NCI-H1694 (cell line): ENCODE measurements around the gene ATOX1.
"Not testable (repeated sequence)": the region's sequence is repeated elsewhere in the genome, so short reads cannot be mapped to it uniquely, and the experiment has no call there.

Experiments
- DNase-seq: peaks from one replicate; lab custom pipeline; 2025; lab: John Stamatoyannopoulos, UW

ATOX1 gene, protein sequence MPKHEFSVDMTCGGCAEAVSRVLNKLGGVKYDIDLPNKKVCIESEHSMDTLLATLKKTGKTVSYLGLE

DNA sequence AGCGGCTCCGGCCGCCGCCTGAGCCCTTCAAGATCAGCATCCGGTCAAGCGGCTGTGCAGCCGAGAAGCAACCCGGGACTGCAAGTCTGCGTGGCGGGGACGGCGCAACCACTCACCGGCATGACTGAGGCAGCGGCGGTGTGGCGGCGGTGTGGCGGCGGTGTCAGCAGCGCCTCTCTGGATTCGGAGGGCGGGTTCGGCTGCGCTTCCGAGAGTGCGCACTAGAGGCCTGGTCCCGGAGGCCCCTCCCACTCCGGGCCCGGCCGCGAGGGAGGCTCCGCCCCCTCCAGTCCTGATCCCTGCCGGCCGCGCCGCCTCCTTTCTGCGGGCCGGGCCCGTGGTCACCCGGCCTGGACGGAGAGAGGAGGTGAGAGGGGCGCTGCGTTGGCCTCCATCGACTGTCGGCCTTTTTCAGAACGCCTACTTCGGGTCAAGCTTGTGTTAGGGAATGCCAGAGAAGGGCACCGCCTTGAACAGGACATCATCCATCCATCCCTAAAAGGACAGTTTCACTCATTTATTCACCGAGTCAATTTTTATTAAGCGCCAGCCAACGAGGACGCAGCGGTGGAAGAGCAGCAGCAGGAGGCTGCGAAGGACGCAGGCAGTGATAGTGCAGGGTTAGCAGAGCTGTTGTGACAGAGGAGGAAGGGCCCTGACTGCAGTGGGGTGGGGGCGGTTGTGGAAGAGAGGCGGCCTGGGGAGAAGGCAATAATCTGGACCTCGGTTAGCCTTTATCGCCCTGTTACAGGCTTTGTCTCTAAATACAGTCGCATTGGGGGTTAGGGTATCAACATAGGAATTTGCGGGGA is at the start of gene ATOX1:
TSS of gene ATOX1 (minus strand) at position 202 of the 812 bp plus-strand sequence. CDS start at position 122, 80 bp downstream.
- peak; percentile 57 for DNase-seq

DNA sequence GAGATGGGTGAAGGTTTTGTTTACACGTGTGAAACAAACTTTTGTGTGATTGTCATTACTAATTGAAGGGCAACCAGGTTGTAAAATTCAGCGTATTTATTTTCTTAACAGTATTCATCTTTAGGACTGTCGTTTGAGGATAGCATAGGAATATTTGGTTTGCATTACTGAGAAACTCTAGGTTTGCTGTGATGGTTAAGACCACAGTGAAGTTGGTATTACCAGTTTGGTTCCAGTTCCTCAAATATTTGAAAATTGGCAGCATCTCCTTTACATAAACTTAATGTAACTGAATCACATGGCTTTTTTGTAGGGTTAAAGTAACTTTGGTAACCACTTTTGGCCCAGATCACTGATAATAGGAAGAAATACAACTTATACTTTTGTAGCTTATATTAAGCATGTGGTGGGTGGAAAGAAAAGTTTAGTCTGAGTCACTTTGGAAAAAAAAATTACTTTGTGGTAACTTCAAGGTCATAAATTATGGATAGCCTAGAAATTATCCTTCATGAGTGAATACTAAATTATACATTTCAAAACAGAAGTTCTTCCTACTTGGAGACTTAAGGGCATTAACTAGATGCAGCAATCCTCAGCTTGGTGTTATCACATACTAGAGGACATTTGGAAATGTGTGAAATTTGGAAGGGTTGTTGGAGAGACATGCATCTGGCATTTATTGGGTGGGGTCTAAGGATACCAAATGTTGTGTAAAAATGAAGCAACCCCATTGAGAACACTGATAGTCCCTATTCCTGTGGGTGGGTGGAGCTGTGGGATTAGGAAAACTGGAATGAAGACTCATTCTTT is 47.2 kb upstream of the ATOX1 start:
- no peak for DNase-seq

DNA sequence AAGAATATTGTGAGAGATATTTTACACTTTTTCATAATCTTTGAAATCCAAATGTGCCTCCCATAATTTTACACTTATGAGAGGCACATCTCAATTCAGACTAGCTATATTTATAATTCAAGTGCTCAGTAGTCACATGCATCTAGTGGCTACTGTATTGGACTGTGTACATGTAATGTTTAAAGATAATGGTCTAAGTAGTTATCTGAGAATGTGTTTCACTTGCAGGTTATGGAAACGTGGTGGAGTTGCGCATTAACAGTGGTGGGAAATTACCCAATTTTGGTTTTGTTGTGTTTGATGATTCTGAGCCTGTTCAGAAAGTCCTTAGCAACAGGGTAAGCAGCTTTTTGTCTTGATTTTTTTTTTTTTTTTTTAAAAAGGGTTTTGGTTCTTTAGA is 42.1 kb upstream of the ATOX1 start:
- no peak for DNase-seq

DNA sequence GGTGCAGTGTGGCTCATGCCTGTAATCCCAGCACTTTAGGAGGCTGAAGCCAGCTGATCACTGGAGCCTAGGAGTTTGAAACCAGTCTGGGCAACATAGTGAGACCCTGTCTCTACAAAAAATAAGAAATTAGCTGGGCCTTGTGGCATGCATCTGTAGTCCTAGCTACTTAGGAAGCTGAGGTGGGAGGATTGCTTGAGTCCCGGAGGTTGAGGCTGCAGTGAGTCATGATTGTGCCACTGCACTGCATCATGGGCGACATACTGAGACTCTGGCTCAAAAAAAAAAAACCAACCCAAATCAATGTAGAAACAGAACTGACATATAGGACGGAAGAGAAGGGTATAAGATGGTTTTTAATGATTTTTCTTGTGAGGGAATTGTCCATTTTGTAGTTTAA is 41.0 kb upstream of the ATOX1 start:
- DNase-seq: no peak

DNA sequence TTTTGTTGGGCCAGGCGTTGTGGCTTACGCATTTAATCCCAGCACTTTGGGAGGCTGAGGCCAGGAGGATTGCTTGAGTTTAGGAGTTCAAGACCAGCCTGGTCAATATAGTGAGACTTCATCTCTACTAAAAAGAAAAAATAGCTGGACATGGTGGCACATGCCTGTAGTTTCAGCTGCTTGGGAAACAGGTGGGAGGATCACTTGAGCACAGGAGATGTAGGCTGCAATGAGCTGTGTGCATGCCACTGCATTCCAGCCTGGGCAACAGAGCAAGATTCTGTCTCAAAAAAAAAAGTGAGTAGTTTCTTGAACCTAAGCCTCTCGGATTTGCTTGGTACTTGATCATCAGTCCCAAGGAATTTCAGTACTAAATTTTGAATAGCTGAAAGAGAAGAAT is 40.2 kb upstream of the ATOX1 start:
- DNase-seq: no peak

DNA sequence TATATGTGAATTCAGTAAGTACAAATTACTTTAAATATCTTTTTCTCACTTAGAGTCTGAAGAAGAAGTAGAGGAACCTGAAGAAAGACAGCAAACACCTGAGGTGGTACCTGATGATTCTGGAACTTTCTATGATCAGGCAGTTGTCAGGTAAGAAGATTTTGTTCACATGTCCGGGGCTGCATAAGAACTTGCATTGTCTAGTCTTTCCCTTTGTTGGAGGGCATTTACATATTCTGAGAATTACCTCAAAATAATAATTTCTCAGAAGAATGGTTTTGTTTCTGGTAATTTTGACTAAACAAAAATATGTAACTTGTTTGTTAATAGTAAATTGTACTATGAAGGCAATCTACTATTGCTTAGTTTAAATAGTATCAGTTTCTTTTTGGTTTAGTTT is 37.0 kb upstream of the ATOX1 start:
- DNase-seq: no peak

DNA sequence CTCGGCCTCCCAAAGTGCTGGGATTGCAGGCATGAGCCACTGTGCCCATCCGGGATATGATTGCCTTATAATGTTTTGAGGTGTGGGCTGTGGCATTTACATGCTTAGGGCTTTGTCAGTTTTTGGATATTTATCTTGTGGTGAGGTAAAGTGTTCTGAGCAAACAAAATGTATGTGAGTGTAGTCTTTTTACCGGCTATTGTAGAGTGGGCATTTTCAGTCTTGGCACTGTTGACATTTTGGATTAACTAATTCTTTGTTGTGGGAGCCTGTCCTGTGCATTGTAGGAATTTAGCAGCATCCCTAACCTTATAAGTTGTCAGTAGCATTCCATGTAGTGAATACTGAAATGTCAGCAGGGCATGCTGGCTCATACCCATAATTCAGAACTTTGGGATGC is 34.9 kb upstream of the ATOX1 start:
- no peak for DNase-seq

DNA sequence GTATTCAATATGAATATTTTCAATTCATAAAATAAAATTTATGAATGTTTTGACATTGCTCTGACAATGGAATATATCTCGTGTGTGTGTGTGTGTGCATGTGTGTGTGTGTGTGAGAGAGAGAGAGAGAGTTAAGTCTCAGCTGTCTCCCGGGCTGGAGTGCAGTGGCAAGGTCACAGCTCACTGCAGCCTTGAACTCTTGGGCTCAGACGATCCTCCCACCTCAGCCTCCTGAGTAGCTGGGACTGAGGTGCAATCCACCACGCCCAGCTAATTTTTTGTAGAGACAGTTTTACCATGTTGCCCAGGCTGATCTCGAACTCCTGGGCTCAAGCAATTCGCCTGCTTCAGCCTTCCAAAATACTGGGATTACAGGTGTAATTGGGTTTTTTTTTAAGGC is 29.4 kb upstream of the ATOX1 start:
- no peak for DNase-seq

DNA sequence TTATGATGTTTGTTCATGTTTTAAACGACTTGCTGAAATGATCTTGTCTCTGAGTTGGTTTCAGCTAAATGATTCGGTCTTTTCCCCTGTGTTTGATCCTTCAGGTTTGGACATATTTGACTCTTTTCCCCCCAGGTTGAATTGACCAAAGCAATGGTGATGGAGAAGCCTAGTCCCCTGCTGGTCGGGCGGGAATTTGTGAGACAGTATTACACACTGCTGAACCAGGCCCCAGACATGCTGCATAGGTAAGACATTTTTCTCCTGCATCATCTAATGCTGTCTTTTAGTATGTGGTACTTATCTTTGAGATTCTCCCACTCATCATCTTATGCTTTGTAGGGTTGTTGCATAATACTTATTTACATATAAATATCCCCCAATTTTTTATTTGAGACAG is 28.0 kb upstream of the ATOX1 start:
- DNase-seq: no peak

DNA sequence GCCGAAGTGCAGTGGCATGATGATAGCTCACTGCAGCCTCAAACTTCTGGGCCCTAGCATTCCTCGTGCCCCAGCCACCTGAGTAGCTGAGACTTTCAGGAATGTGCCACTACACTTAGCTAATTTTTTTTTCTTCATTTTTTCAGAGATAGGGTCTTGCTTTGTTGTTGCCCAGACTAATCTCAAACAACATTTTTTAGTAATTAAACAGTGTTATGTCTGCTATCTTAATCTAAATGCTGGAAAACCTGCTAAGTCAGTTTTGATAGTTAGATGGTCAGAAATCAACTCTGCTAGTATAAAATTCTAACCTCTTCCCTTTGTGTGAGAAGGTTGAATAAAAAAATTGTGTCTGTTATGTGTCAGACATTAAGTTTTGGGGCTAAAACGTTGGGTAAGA is 25.7 kb upstream of the ATOX1 start:
- DNase-seq: no peak

DNA sequence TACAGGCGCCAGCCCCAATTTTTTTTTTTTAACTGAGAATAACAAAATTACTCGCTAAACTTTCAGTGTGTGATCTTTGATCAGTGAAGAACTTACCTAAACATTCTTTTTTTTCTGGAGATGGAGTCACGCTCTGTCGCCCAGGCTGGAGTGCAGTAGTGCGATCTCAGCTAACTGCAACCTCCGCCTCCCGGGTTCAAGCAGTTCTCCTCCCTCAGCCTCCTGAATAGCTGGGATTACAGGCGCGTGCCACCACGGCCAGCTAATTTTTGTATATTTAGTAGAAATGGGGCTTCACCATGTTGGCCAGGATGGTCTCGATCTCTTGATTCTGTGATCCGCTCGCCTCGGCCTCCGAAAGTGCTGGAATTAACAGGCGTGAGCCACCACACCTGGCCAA is 25.2 kb upstream of the ATOX1 start:
- not testable (repeated sequence) for DNase-seq

DNA sequence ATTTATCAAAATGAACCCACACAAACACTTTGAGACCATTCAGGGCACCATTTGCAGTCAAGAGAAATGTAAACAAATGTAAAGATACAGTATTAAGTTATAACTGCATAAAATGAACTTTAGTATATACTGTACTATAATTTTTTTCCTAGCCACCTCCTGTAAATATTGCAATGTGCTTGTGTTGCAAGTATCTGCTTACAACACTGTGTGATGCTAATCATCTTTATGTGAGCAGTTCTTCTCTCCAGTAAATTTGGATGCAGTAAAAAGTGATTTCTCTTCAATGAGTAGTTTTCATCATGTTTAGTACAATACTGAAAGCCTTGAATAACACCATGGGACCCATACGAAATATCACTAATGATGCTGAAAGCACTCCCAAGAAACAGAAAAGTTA is 22.8 kb upstream of the ATOX1 start:
- no peak for DNase-seq

DNA sequence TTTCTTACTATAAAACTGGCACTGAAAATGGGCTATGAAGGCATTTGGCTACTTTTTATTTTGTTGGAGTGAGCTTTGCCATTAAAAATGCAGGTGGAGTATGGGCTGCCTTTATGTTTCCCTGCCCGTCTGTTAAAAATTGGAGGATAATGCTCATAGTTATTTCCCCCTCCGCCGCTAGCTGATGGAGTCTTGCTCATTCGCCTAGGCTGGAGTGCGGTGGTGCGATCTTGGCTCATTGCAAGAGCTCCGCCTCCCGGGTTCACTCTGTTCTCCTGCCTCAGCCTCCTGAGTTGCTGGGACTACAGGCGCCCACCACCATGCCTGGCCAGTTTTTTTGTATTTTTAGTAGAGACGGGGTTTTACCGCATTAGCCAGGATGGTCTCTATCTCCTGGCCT is 21.9 kb upstream of the ATOX1 start:
- no peak for DNase-seq

DNA sequence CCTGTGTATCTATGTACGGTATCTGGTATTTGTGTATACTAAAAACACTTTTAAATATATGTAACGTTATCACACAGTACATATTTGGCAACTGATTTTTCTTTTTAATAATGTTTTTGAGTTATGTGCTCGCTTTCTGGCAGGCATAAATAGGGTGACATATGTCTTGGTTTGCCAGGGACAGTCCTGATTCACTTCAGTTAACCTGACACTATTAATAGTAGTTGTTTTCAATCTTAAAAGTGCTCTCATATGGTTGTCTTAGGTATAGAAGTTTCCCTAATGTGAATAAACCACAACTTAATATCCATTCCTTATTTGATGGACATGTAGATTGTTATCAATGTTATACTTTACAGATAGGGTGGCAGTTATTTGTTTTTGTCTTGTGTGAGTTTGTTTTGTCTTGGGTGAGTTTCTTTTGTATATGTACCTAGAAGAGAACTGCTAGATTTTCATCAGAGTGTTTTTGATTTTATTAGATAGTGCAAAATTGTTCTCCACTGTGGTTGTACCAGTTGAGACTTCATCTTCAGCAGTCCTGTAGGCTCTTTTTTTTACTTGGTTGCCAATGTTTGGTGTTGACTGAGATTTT is 21.2 kb upstream of the ATOX1 start:
- DNase-seq: no peak

DNA sequence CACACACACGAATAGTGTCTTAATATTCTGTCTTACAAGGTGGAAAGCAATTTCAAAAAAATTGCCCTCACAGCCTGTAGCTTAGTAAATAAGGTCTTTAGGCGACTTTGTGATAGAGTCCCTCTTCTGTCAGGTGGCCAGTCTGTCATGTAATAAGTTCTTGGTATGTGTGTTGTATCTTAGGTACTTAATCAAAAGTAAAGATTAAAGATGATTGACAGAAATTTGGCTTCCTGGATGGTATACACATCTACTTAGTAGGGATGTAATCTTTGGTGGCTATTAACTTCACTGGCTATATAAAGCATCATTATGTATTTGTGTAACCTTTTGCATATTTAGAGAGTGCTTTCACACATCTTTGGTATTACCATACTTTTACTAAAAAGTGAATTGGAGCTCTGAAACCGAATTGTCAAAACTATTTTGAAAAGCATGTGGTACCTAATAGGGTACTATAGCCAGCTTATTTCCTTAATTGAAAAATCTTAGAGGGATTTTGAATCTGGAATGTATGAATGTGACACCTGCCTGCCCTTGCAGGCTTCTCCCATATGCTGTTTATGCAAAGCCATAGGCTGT is 16.7 kb upstream of the ATOX1 start:
- DNase-seq: no peak

DNA sequence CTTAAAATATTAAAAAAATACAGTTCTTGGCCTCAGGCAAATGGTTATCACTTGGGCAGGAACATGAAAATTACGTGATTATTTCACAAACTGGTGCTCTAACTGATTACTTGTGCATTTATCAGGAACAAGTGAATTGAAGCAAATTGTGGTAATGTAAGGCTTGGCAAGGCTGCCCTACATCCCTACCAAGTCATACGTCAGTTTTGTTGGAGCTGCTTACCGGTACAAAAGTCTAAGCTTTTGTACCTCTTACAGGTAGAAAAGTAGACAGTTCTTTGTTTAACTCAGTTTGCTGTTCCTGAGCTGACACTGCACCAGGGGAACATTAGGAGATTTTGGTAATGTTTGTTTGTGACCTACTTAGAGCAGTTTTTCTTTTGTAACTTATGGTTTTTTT is 15.5 kb upstream of the ATOX1 start:
- DNase-seq: no peak

DNA sequence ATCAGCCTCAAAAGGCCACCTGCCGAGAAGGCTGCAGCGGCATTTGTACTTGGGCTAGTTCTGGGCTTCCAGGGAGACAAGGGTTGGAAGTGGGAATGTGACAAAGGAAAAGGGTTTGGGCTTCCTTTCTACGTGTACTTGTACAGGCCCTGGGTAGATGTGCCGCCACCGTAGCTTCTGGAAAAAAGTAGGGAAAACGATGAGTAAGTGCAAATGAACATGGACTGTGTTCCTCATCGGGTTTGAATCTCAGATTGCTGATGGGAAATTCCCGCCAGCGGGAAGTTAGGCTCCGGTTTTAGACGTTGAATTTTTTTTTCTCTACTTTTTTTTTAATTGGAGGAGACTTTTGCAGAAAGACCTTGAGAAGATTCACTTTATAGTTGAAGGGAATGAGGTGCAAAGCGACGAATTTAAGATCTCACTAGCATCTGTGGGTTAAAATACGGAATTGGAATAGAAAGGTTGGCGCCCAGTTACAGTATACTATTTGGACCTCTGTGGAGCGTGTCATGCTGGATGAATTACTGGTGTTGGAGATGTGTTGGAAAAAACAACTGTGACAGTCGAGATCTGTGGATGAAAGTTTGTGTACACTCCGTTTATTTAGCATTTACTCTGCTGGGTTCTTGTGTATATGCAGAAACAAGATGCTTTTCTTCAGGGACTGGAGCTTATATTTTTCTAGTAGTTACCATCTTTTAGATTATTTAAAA is 14.6 kb upstream of the ATOX1 start:
- no peak for DNase-seq

DNA sequence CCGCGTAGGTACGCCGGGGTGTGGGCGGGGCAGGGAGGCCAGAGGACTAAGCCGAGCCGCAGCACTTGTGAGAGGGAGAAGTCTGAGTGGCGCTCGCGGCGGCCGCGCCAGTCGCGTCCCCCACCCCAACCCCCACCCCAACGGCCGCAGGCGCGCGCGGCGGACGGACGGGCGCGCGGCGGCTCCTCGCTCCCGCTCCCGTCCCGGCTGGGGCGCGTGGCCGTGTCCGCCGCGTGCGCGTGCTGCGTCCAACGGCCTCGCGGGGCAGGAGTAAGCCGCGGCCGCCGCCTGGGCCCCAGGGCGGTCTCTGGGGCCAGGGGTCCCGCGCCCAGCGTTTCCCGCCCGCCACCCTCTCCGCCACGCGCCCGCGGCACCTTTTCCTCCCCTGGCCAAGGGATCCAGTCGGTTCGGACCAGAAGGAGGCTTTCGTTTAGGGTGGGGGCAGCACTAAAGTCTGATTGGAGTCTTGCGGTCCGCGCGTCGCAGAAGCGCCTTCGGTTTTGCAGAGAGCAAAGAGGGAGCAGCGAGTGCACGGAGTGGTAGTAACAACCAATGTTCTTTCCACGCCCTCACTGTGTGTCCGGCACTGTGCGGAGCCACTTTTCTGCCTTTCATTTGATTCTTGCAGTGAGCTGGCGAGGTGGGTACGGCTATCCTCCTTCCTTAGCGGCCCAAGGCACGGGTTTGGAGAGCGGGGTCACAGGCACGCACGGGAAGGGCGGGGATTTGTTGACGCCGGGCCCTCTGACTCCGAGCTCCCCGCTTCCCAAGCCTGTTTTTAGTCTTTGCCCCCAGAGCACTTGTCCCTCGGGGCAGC is 13.8 kb upstream of the ATOX1 start:
- no peak for DNase-seq

DNA sequence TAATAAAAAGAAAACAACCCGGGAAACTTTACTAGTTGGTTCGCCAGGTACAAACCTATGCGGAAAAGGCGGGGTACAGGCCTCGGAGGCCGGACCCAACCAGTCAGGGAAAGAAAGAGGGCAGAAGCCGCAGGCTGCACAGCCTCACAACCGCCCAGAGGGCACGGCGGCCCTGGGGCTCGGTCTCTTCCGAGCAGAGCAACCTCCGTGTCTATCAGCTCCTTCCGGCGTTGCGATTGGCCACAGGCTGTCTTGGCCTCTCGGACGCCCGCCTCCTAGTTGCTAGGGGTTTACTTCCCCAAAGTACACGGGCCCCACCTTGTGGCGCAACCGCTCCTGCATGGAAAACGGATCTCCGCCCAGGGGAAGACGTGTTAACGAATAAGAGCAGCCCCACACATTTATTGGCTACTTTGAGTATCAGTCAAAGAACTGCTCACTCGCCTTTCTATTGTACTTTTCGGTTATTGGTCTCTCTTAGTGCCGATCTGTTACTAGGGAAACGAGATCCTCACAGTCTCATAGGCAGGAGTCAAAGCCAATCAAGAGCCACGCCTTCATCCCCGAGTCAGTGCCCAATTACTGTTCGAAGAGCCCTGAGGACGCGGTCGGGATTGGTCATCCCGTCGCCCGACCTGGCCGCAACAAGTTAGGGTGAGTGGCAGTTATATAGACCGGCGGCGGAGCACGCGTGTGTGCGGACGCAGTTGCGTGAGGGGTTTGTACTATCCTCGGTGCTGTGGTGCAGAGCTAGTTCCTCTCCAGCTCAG is 13.0 kb upstream of the ATOX1 start, which contains the start of gene G3BP1:
TSS of gene G3BP1 (plus strand) at position 696 of the 770 bp plus-strand sequence. CDS start 14,667 bp downstream, outside the sequence.
- peak; percentile 99 for DNase-seq
